Breast epithelium (tissue), 4 donors: ENCODE results near the gene WWOX. TPM values are rescaled to one million over a fixed set of nuclear protein-coding genes. Genes with fewer than 3 reads are reported as not detected.

Experiments used
- DNase-seq, 2 donors: peaks; one replicate each; pipeline ENCODE4 v3.0.0-alpha.2; 2019; ENCODE audit warnings: low spot score in 2 of 2
- H3K27ac ChIP-seq, 2 donors: fragments of 200-600 bp; sonication (generic) in 1 of 2; one replicate each; pipeline ENCODE4 v1.5.1; 2016 to 2019; ENCODE audit warnings: mild to moderate bottlenecking in 1 of 2
- H3K27me3 ChIP-seq, 2 donors: fragments of 200-600 bp; sonication (generic) in 1 of 2; one replicate each; pipeline versions ENCODE4 v1.5.1 to v1.6.0; 2017 to 2019; ENCODE audit warnings: control low read depth in 1 of 2, mild to moderate bottlenecking in 1 of 2
- H3K36me3 ChIP-seq: fragments of 200-600 bp; one replicate; pipeline ENCODE4 v1.5.1; 2019
- H3K4me1 ChIP-seq, 2 donors: fragments of 200-600 bp; sonication (generic); one replicate each; pipeline ENCODE4 v1.5.1; 2016 to 2019; ENCODE audit warnings: control low read depth in 1 of 2
- H3K4me3 ChIP-seq, 3 donors: fragments of 200-600 bp; sonication (generic); 1 replicate in 2 of 3; 2 replicates in 1 of 3; pipeline ENCODE4 v1.5.1; 2016 to 2019; ENCODE audit warnings: mild to moderate bottlenecking in 3 of 3, moderate library complexity in 2 of 3
- H3K9me3 ChIP-seq, 2 donors: fragments of 200-600 bp; sonication (generic) in 1 of 2; one replicate each; pipeline ENCODE4 v1.5.1; 2016 to 2019; ENCODE audit warnings: control low read depth in 1 of 2
- CTCF ChIP-seq, 3 donors: fragments of 450-650 bp; IDR thresholded peaks; one replicate each; pipeline ENCODE4 v1.5.1; 2016 to 2017; ENCODE audit warnings: antibody characterized with exemption in 3 of 3, mild to moderate bottlenecking in 3 of 3, moderate library complexity in 3 of 3
- POLR2A ChIP-seq: fragments of 450-650 bp; IDR thresholded peaks from one replicate; pipeline ENCODE4 v1.6.1; 2016; ENCODE audit warnings: antibody characterized with exemption, mild to moderate bottlenecking, moderate library complexity
- POLR2AphosphoS5 ChIP-seq, 3 donors: sonication (generic); formaldehyde crosslinking; IDR thresholded peaks; one replicate each; pipeline ENCODE4 v1.6.1; 2017; ENCODE audit warnings: antibody characterized with exemption in 3 of 3
- intact Hi-C: fragments of 100-400 bp; cut with DNase I; formaldehyde crosslinking; loops from one replicate; pipeline ENCODE4 v1.15.1; 2023; ENCODE audit warnings: low total_unique reads
- total RNA-seq, 3 donors: library from RNA; depleted of rRNA; stranded (reverse); fragments of >200 nt; gene quantifications; one replicate each; pipeline ENCODE4 v1.1.0, GENCODE V29; 2016

Gene WWOX
- total RNA-seq, 3 donors from 2014 or later: 42.9 to 73.6 (median 43.4) TPM

- intact Hi-C loops: no loop called here
- Histone ChIP-seq H3K36me3 (no peaks in the 10 kb centered on the region), H3K4me3 (no peak overlapping the region), H3K27ac (no peak overlapping the region), H3K4me1 (no peaks in the 10 kb centered on the region), H3K27me3 (no peaks in the 10 kb centered on the region), H3K9me3 (no peaks in the 10 kb centered on the region)
- no peak for DNase-seq
- TF ChIP-seq POLR2AphosphoS5 (IDR thresholded peaks at IDR 0.05) (no peak), CTCF (IDR thresholded peaks at IDR 0.05) (no peak), POLR2A (no peak)
Observed at GRCh38 chr16:78715106-78715505, 615.7 kb downstream of the WWOX start.

GRCh38 chr16:78715673-78716072 lies 616.2 kb downstream of the WWOX start:
- H3K27ac ChIP-seq: no peak overlapping the region
- TF ChIP-seq POLR2A: no peak
- TF ChIP-seq CTCF (IDR thresholded peaks at IDR 0.05): no peak
- TF ChIP-seq POLR2AphosphoS5 (IDR thresholded peaks at IDR 0.05): no peak
- H3K4me1 ChIP-seq: no peaks in the 10 kb centered on the region
- intact Hi-C loops: no loop called here
- no peaks in the 10 kb centered on the region for H3K9me3 ChIP-seq
- H3K36me3 ChIP-seq: no peaks in the 10 kb centered on the region
- H3K27me3 ChIP-seq: no peaks in the 10 kb centered on the region
- H3K4me3 ChIP-seq: no peak overlapping the region
- DNase-seq: no peak

- Histone ChIP-seq H3K27ac (no peak overlapping the region), H3K36me3 (no peaks in the 10 kb centered on the region), H3K27me3 (no peaks in the 10 kb centered on the region), H3K4me1 (no peaks in the 10 kb centered on the region), H3K9me3 (no peaks in the 10 kb centered on the region), H3K4me3 (no peak overlapping the region)
- no peak for DNase-seq
- TF ChIP-seq POLR2AphosphoS5 (IDR thresholded peaks at IDR 0.05): no peak
- intact Hi-C loops: no loop called here
Observed at GRCh38 chr16:78718141-78718540, 618.7 kb downstream of the WWOX start.

- H3K36me3 ChIP-seq: no peaks in the 10 kb centered on the region
Observed at GRCh38 chr16:78720416-78720815, 621.0 kb downstream of the WWOX start.

GRCh38 chr16:78727536-78727935 lies 628.1 kb downstream of the WWOX start:
- no peaks in the 10 kb centered on the region for H3K27me3 ChIP-seq
- no peak overlapping the region for H3K27ac ChIP-seq
- no peaks in the 10 kb centered on the region for H3K9me3 ChIP-seq
- intact Hi-C loops: no loop called here
- H3K36me3 ChIP-seq: no peaks in the 10 kb centered on the region
- TF ChIP-seq CTCF (IDR thresholded peaks at IDR 0.05) (no peak), POLR2AphosphoS5 (IDR thresholded peaks at IDR 0.05) (no peak), POLR2A (no peak)
- no peak overlapping the region for H3K4me3 ChIP-seq
- no peak for DNase-seq
- no peaks in the 10 kb centered on the region for H3K4me1 ChIP-seq

More at GRCh38 chr16:78720416-78720815, 621.0 kb downstream of the WWOX start:
- Histone ChIP-seq H3K27me3 (no peaks in the 10 kb centered on the region), H3K4me1 (no peaks in the 10 kb centered on the region), H3K27ac (no peak overlapping the region), H3K9me3 (no peaks in the 10 kb centered on the region), H3K4me3 (no peak overlapping the region)
- TF ChIP-seq POLR2AphosphoS5 (IDR thresholded peaks at IDR 0.05) (no peak), CTCF (IDR thresholded peaks at IDR 0.05) (no peak), POLR2A (no peak)
- intact Hi-C loops: no loop called here
- DNase-seq: no peak

GRCh38 chr16:78729687-78730086 lies 630.2 kb downstream of the WWOX start:
- Histone ChIP-seq H3K4me1 (no peaks in the 10 kb centered on the region), H3K27ac (no peak overlapping the region), H3K4me3 (no peak overlapping the region), H3K9me3 (no peaks in the 10 kb centered on the region), H3K36me3 (no peaks in the 10 kb centered on the region), H3K27me3 (no peaks in the 10 kb centered on the region)
- intact Hi-C loops: no loop called here
- TF ChIP-seq POLR2AphosphoS5 (IDR thresholded peaks at IDR 0.05) (no peak), CTCF (IDR thresholded peaks at IDR 0.05) (no peak), POLR2A (no peak)
- no peak for DNase-seq
